Stimulated activated CD8-positive, alpha-beta memory T cell treated with anti-CD3 and anti-CD28 coated beads, Interleukin-12 subunit alpha, Interleukin-12 subunit beta, amount 100 ng/mL, for 24 hours (primary cell): ENCODE measurements around the gene ATOSB.
A peak's percentile ranks its signal among the peaks of the same experiment; 100 is the strongest.
"Not testable (repeated sequence)": the region's sequence is repeated elsewhere in the genome, so short reads cannot be mapped to it uniquely, and the experiment has no call there.

Source experiments
- DNase-seq: peaks from one replicate; pipeline ENCODE4 v3.0.0-alpha.2; 2020; ENCODE audit errors: extremely low read depth

ATOSB gene

GRCh38 chr9:35115680-35116538 is at the start of gene ATOSB:
Gene ATOSB, minus strand, starts transcription at chr9:35115862. Its CDS starts 7,588 bp downstream, at chr9:35108274.
- DNase-seq: peak; percentile 90

DNA sequence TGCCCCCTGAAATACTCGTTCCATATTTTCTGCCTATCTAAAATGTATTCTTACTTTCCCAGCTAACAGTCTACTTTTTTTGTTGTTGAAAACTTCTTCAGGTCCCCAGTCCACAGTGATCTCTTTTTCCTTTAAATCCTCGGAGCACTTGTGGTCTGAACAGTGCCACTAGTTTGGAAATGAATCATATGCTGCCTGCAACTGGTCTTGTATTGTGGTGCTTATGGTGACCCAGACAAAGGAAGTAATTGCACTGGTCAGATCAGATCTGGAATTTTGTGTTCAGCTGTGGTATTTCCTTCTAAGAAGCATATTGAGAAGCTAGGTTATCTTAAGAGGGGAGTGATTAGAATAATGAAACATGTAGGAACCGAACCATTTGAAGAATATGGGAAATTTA is 49.0 kb upstream of the ATOSB start:
- no peak for DNase-seq

DNA sequence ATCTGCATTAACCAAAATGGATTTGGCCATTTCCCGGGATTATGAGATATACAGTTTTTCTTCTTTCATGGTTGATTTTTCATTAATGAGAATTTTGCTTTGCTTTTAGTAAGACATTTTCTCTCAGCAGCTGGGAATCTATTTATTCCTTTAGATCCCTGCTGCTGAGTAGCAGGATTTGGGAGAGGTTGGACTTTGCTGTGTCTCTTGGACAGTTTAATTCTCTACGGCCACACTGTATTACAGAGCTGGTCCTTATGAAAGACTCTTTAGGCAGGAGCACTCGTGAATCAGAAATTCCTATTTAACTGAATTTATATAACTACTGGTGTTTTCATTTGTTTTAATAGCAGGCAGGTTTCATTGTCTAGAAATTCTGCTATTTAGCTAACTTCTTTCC is 47.8 kb upstream of the ATOSB start:
- DNase-seq: no peak

GRCh38 chr9:35162605-35163315 is 47.1 kb upstream of the ATOSB start:
- DNase-seq: no peak

DNA sequence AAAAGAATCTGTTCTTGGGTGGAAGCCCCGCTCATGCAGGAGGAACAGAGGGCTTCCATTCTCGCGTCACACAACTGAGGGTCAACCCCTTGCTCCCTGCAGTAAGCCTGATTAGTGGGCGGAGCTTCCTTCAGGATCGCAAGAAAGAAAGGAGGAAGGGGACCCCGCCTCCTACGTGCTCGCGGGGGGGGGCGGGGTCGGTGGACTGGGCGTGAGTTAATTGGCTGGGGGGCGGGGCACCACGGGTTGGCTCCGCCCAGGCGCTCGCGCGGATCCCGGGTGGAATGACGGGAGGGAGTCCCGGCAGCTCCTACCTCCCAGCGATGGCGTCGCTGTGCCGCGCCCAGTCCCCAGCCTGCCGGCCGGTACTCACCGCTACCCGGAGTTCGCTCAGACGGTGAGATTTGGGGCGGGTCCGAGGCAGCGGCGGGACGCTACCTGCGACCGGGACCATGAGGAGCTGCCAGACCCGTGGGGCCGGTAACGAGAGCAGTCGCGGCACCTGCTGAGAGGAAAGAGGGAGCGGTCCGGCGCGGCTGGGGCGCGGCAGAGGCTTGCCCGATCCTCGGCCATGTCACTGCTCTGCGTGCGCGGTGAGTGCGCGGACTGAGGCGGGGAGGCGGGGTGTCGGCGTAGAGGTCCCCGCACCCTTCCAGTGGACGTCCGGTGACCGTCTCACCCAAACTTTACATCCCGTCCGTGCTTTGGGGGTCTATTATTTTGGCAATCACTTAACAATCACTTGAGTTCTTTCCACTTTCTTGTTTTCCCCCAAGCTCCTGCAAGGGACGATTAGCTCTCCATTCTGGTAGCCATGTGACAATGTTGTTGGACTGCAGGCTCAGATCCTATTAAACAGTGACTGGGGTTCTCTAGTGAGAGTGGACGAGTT is 46.3 kb upstream of the ATOSB start, which contains the start of gene UNC13B:
TSS of gene UNC13B (plus strand) at position 297 of the 892 bp plus-strand sequence. CDS start at position 572, 275 bp downstream.
- peak; percentile 49 for DNase-seq

GRCh38 chr9:35158501-35159280 is 43.0 kb upstream of the ATOSB start:
- no peak for DNase-seq

DNA sequence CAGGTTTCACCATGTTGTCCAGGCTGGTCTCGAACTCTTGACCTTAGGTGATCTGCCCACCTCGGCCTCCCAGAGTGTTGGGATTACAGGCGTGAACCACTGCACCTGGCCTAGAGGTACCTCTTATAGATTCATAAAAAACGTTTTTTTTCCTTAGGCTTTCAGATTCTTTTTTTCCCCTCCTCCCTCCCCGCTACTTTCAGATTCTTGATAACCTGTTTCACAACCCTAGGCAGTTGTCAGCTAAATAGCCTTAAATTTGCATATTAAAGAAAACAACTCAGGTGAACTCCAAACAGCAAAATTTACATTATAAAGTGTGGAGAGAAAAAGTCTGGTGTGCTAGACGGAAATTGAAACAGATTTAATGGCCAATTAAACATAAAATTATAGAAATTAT is 42.2 kb upstream of the ATOSB start:
- DNase-seq: not testable (repeated sequence)

DNA sequence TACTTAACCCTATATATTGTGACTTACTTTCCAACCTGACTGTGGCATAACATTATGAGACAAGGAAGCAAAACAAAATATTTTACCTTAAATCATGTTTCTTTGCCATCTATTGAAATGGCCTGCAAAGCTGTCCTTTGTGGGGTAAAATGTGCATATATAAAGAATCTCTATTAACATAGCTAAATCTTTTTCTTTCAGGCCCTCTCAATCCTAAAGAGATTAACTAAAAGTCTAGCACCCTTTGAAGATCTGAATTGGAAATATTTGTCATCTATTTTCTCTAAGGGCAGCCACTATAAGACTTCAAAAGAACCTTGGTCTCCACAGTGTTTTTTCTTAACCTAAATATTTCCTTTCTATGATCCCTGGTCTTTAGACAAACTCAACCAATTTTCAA is 41.1 kb upstream of the ATOSB start:
- DNase-seq: no peak

DNA sequence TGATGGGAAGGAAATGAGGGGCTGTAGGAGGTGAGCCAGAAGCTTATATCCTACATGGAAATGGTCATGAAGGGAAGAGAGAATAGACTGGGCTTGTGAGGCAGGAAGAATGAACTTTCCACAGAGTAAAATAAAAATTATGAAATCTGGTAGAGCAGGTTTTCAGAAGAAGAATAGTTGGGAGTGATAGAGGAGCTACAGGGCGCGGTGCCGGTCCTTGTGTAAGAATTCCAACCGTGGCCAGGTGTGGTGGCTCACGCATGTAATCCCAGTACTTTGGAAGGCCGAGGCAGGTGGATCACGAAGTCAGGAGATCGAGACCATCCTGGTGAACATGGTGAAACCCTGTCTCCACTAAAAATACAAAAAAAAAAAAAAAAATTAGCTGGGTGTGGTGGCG is 37.3 kb upstream of the ATOSB start:
- no peak for DNase-seq

GRCh38 chr9:35147941-35148563 is 32.4 kb upstream of the ATOSB start:
- DNase-seq: not testable (repeated sequence)

DNA sequence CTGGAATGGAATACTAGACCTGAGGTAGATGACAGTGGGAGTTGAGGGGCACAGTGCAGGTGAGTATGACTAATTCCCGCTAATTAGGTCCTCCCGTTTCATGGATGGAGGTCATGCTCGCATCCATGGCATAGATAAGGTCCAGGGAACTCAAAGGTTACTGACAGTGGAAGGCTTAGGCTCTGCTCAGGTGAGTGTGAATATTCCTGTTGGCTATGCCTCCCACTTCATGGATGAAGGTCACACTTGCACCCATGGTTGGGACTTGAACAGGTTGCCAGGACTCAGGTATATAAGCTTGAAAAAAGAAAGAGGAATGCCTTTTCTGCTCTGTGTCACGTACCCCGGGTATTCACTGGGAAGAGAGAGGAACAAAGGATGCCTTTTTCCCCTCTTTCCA is 26.4 kb upstream of the ATOSB start:
- DNase-seq: no peak

GRCh38 chr9:35140093-35140492 is 24.4 kb upstream of the ATOSB start:
- no peak for DNase-seq

DNA sequence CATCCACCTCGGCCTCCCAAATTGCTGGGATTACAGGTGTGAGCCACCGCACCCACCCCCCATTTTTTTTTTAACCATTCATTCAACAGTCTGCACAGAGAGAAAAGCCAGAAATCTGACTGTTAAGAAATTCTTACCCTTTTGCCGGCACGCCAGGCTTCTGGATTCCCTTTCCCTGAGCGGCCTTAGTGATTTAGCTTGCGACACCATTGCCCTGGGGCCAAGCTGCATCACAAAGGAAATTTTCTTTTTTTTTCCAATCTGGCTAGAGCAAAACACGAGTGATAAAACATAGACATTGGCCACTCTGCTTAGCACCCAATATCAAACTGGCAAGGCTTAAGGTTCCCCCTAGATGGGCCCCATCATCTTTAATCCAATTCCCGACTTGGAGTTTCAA is 21.2 kb upstream of the ATOSB start:
- no peak for DNase-seq

DNA sequence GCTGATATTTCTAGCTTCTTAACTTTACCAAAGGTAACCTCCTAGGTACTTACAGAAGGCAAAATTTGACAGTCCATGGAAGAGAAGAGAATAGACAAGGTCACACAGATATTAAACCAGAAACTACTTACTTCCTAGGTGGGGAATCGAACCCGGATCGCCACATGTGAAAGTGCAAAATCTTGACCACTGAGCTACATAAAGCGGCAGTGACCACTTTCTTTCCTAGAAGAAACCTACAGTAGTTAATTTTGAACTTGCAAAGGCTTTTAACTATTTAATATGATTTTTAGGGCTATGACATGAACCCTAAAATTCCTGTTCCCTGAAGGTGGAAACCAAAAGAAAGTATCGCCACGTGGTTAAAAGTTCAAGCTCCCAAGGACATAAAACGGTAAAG is 20.3 kb upstream of the ATOSB start:
- no peak for DNase-seq

DNA sequence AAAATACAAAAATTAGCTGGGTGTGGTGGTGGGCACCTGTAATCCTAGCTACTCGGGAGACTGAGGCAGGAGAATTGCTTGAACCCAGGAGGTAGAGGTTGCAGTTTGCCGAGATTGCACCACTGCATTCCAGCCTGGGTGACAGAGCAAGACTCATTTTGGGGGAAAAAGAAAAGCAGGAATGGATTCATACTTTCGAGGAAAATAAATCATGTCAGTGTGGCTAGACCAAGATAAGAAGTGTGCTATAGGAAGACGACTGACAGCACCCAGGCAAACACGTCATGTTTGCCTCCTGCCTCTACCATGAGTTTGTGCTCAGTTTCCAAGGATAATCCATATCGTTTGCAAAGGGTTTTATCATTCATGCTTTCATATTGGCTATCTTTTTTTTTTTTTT is 19.3 kb upstream of the ATOSB start:
- DNase-seq: no peak

GRCh38 chr9:35116898-35117551 is 1.4 kb upstream of the ATOSB start:
- DNase-seq: peak; percentile 64

DNA sequence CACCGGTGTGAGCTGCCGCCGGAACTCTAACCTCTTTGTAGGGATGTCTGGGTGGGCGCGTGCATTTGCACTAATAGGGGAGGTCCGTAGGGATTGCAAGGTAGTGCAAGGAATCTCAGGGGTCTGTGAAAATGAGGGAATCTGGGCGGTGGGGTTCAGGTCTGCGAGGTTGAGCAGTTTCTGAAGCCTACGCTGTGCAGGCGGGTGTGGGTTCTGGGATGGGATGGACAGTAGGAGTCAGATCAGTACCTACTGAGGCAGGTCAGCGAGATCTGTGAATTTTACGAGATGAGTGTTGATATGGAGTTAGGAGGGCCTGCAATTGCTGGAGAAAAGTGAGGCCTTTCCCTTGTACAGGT is 856 bp upstream of the ATOSB start:
- no peak for DNase-seq

- no peak for DNase-seq
Measured at GRCh38 chr9:35114840-35115628, 628 bp downstream of the ATOSB start.

DNA sequence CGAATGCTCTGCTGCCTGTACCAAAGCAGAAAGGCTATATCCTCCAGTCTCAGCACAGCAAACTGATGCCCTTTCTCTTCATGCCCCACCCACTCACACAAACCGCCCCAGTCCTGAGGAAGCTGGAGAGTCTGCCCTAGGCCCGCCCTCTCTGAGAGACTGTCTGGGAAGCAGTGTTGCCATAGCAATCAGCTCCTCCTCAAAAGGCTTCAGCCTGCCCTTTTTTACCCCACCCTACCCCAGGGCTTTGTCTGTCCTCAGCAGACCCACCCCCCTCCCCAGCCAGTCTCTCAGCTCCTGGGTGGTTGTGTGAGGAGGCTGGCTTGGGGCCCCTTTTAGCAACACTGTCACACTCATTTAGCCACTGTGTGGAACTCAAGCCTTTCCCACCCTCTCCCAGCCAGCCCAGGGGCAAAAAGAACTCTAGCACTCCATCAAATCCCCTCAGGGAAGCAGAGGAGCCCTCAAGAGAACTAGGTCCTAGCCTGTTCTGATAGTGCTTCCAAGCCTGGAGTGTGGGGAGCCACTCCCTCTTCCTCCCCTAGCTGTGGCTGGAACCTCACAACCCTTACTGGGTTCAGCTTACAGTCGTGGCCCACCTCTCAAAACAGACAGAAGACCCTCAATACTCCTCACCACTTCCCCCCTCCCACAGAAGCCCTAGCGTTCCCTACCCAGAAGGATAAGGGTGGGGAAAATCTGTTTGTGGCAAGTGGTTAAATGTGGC is 1.4 kb downstream of the ATOSB start:
- DNase-seq: peak; percentile 31
